K562 (cell line): ENCODE data around the gene NUP188. TPM values are rescaled to one million over a fixed set of nuclear protein-coding genes. Genes with fewer than 3 reads are reported as not detected.

ENCODE experiments used
- BHLHE40 ChIP-seq: IDR thresholded peaks from 2 replicates; pipeline ENCODE4 v1.6.1; 2011; ENCODE audit warnings: low read length, improper control_type of control experiment
- CREM ChIP-seq: IDR thresholded peaks from 2 replicates; pipeline ENCODE4 v1.6.1; 2014; ENCODE audit warnings: antibody characterized with exemption, low read depth
- EP400 ChIP-seq: fragments of 450-650 bp; IDR thresholded peaks from 2 replicates; pipeline ENCODE4 v1.6.1; 2017; ENCODE audit warnings: antibody characterized with exemption, mild to moderate bottlenecking, moderate library complexity
- ETV1 ChIP-seq: fragments of 450-650 bp; conservative IDR thresholded peaks from 2 replicates; pipeline ENCODE4 v1.6.1; 2016; ENCODE audit warnings: missing genetic modification characterization, control low read depth, low read depth, missing compliant biosample characterization
- MAFG ChIP-seq: fragments of 450-650 bp; conservative IDR thresholded peaks from 2 replicates; pipeline ENCODE4 v1.6.1; 2016; ENCODE audit warnings: missing genetic modification characterization, missing compliant biosample characterization
- MTA3 ChIP-seq: fragments of 450-650 bp; formaldehyde crosslinking; IDR thresholded peaks from 2 replicates; pipeline ENCODE4 v1.6.1; 2017; ENCODE audit warnings: mild to moderate bottlenecking, borderline replicate concordance
- RNF2 ChIP-seq: sonication (generic); IDR thresholded peaks from 2 replicates; pipeline ENCODE4 v1.6.1; 2016
- ZNF165 ChIP-seq: fragments of 250-450 bp; sonication (Bioruptor Pico); IDR thresholded peaks from 2 replicates; pipeline ENCODE4 v1.4.0; 2020; ENCODE audit warnings: borderline replicate concordance
- ZNF311 ChIP-seq: fragments of 250-450 bp; sonication (Bioruptor Pico); IDR thresholded peaks from 2 replicates; pipeline ENCODE4 v1.4.0; 2020; ENCODE audit warnings: mild to moderate bottlenecking, moderate library complexity
- ZNF444 ChIP-seq: fragments of 250-450 bp; sonication (Bioruptor Pico); IDR thresholded peaks from 2 replicates; pipeline ENCODE4 v1.4.0; 2020; ENCODE audit warnings: mild to moderate bottlenecking, moderate library complexity
- polyA plus RNA-seq, 8 experiments: library from polyadenylated mRNA; depleted of rRNA in 4 of 8; stranded (reverse) in 5 of 8; unstranded in 3 of 8; fragments of >200 nt; fragmentation: Nextera tagmentation in 2 of 8; fragmentation: Illumina TruSeq in 1 of 8; extraction: Ambion mirVana in 2 of 8; extraction: Trizol in 1 of 8; gene quantifications; 2 replicates each; pipeline versions ENCODE4 v1.2.1 to v1.2.3, GENCODE V29; 2011 to 2014; ENCODE audit warnings: inconsistent platforms in 1 of 8, missing spikeins in 1 of 8
- total RNA-seq, 7 experiments: library from RNA; depleted of rRNA in 6 of 7; stranded (reverse); fragments of >200 nt in 6 of 7; fragmentation: Illumina TruSeq in 2 of 7; extraction: Trizol in 2 of 7; gene quantifications; 2 replicates each; pipeline versions ENCODE4 v1.2.1 to v1.2.3, GENCODE V29; 2011 to 2021; ENCODE audit warnings: low replicate concordance in 1 of 7
- TF ChIP-seq, protein P1 (sequence below), 2 experiments: fragments of 450-650 bp; conservative IDR thresholded peaks; 2 replicates each; pipeline ENCODE4 v1.6.1; 2017; ENCODE audit warnings: mild to moderate bottlenecking in 2 of 2, moderate library complexity in 2 of 2
- TF ChIP-seq, protein P2 (sequence below): sonication (generic); formaldehyde crosslinking; IDR thresholded peaks from 2 replicates; pipeline ENCODE4 v1.8.0; 2022; ENCODE audit warnings: missing genetic modification reagents, mild to moderate bottlenecking, moderate library complexity, borderline replicate concordance
- TF ChIP-seq, protein P3 (sequence below): fragments of 450-650 bp; IDR thresholded peaks from 2 replicates; pipeline ENCODE4 v1.7.0; 2016; ENCODE audit warnings: borderline replicate concordance

The NUP188 gene
- total and polyA plus RNA-seq, 9 of the 15 experiments (the other 6 are each of a cell fraction or from before 2014, with no cell fraction given), result 11.7 to 135 (median 70.6) TPM

DNA sequence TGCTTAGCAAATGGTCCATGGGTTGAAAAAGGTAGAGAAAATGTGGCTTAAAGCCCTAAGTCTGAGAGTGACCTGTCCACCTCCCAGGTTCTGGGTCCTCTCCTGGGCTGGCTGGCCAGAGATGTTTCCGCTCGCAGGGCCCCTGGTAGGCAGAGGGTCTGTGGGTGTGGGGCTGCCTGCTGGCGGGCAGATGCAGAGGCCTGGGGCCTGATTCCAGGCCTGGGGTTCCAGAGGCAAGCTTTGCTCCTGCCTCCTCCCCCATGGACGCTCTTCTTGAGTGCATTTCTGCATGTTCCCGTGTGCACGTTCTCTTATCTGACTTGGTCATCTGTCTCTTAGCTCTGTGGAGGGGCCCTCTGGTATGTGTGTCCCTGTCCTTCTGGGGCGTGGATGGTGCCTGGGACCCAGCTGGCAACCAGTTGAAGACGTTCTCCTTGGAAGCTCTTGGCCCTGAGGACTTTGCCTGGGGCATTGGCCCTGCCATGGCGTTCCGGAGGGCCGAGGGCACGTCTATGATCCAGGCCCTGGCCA is 92.7 kb downstream of the NUP188 start (continued):
- TF ChIP-seq MAFG (tag) (no peak), EP400 (no peak), MTA3 (peak; percentile 38; the same call in 1 of the 2 replicates), ZNF444 (CRISPR knock-in tag) (no peak), CREM (0 out of 2 replicates have a peak, but pooled peaks have one; percentile 31), BHLHE40 (peak; percentile 86), RNF2 (peak; percentile 60), ETV1 (tag) (no peak), ZNF311 (CRISPR knock-in tag) (no peak), ZNF165 (no peak)
- TF ChIP-seq, protein P1, sequence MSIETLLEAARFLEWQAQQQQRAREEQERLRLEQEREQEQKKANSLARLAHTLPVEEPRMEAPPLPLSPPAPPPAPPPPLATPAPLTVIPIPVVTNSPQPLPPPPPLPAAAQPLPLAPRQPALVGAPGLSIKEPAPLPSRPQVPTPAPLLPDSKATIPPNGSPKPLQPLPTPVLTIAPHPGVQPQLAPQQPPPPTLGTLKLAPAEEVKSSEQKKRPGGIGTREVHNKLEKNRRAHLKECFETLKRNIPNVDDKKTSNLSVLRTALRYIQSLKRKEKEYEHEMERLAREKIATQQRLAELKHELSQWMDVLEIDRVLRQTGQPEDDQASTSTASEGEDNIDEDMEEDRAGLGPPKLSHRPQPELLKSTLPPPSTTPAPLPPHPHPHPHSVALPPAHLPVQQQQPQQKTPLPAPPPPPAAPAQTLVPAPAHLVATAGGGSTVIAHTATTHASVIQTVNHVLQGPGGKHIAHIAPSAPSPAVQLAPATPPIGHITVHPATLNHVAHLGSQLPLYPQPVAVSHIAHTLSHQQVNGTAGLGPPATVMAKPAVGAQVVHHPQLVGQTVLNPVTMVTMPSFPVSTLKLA (conservative IDR thresholded peaks at IDR 0.05), result peak in 1 of 2 experiments; percentile 42; a peak in 1 of 4 replicates
- TF ChIP-seq, protein P2, sequence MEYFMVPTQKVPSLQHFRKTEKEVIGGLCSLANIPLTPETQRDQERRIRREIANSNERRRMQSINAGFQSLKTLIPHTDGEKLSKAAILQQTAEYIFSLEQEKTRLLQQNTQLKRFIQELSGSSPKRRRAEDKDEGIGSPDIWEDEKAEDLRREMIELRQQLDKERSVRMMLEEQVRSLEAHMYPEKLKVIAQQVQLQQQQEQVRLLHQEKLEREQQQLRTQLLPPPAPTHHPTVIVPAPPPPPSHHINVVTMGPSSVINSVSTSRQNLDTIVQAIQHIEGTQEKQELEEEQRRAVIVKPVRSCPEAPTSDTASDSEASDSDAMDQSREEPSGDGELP (CRISPR knock-in tag), result peak; percentile 57; the same call in 1 of the 2 replicates
- TF ChIP-seq, protein P3, sequence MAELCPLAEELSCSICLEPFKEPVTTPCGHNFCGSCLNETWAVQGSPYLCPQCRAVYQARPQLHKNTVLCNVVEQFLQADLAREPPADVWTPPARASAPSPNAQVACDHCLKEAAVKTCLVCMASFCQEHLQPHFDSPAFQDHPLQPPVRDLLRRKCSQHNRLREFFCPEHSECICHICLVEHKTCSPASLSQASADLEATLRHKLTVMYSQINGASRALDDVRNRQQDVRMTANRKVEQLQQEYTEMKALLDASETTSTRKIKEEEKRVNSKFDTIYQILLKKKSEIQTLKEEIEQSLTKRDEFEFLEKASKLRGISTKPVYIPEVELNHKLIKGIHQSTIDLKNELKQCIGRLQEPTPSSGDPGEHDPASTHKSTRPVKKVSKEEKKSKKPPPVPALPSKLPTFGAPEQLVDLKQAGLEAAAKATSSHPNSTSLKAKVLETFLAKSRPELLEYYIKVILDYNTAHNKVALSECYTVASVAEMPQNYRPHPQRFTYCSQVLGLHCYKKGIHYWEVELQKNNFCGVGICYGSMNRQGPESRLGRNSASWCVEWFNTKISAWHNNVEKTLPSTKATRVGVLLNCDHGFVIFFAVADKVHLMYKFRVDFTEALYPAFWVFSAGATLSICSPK, result no peak
- TF ChIP-seq, all 486 proteins: peak for 38
